Liver (tissue), 9 donors: ENCODE results near the gene PNKP. TPM values are rescaled to one million over a fixed set of nuclear protein-coding genes. Genes with fewer than 3 reads are reported as not detected.

Source experiments
- DNase-seq: peaks from one replicate; pipeline ENCODE4 v3.0.0-alpha.2; 2017; ENCODE audit warnings: low spot score
- H3K27ac ChIP-seq, 2 donors: one replicate each; pipeline ENCODE4 v1.7.0; 2013; ENCODE audit warnings: inconsistent platforms in 2 of 2, low read length in 2 of 2, control low read depth in 1 of 2, low read depth in 1 of 2, mild to moderate bottlenecking in 1 of 2
- H3K27me3 ChIP-seq, 4 donors: one replicate each; pipeline versions ENCODE4 v1.6.1 to v1.7.0; 2013; ENCODE audit warnings: low read length in 3 of 4, inconsistent platforms in 1 of 4, mild to moderate bottlenecking in 1 of 4, moderate library complexity in 1 of 4; ENCODE audit not compliant: control insufficient read depth in 4 of 4, insufficient read depth in 4 of 4
- H3K36me3 ChIP-seq, 4 donors: one replicate each; pipeline versions ENCODE4 v1.6.1 to v1.7.0; 2013; ENCODE audit warnings: low read length in 3 of 4, mild to moderate bottlenecking in 3 of 4, low read depth in 1 of 4, moderate library complexity in 1 of 4; ENCODE audit not compliant: control insufficient read depth in 4 of 4, insufficient read depth in 3 of 4
- H3K4me1 ChIP-seq, 4 donors: one replicate each; pipeline versions ENCODE4 v1.6.1 to v1.7.0; 2013; ENCODE audit warnings: low read length in 3 of 4, mild to moderate bottlenecking in 3 of 4, moderate library complexity in 1 of 4; ENCODE audit not compliant: control insufficient read depth in 4 of 4, insufficient read depth in 4 of 4
- H3K4me3 ChIP-seq, 3 donors: one replicate each; pipeline versions ENCODE4 v1.6.1 to v1.7.0; 2013; ENCODE audit warnings: low read length in 3 of 3, control low read depth in 1 of 3, low read depth in 1 of 3, mild to moderate bottlenecking in 1 of 3
- H3K9ac ChIP-seq, 2 donors: one replicate each; pipeline ENCODE4 v1.7.0; 2013; ENCODE audit warnings: low read length in 2 of 2, mild to moderate bottlenecking in 2 of 2, moderate library complexity in 2 of 2, control low read depth in 1 of 2, low read depth in 1 of 2
- H3K9me3 ChIP-seq, 4 donors: one replicate each; pipeline versions ENCODE4 v1.6.1 to v1.7.0; 2013; ENCODE audit warnings: low read length in 3 of 4; ENCODE audit not compliant: control insufficient read depth in 4 of 4
- EGR1 ChIP-seq, 2 donors: IDR thresholded peaks; 2 replicates each; pipeline ENCODE4 v1.6.1; 2016 to 2018; ENCODE audit warnings: antibody characterized with exemption in 2 of 2, low read depth in 2 of 2
- FOXA1 ChIP-seq: IDR thresholded peaks from 2 replicates; pipeline ENCODE4 v1.6.1; 2016; ENCODE audit warnings: antibody characterized with exemption
- FOXA2 ChIP-seq: IDR thresholded peaks from 2 replicates; pipeline ENCODE4 v1.6.1; 2016; ENCODE audit warnings: antibody characterized with exemption
- GABPA ChIP-seq, 2 donors: IDR thresholded peaks in 1 of 2; conservative IDR thresholded peaks in 1 of 2; 2 replicates each; pipeline ENCODE4 v1.6.1; 2016; ENCODE audit warnings: antibody characterized with exemption in 2 of 2, mild to moderate bottlenecking in 1 of 2, moderate library complexity in 1 of 2
- HNF4A ChIP-seq, 2 donors: conservative IDR thresholded peaks; 2 replicates each; pipeline ENCODE4 v1.6.1; 2016; ENCODE audit warnings: antibody characterized with exemption in 2 of 2, mild to moderate bottlenecking in 2 of 2
- HNF4G ChIP-seq: IDR thresholded peaks from 2 replicates; pipeline ENCODE4 v1.6.1; 2016; ENCODE audit warnings: antibody characterized with exemption
- JUND ChIP-seq, 2 donors: IDR thresholded peaks; 2 replicates each; pipeline ENCODE4 v1.6.1; 2016; ENCODE audit warnings: antibody characterized with exemption in 2 of 2
- NR2F2 ChIP-seq: IDR thresholded peaks from 2 replicates; pipeline ENCODE4 v1.6.1; 2016; ENCODE audit warnings: antibody characterized with exemption
- RAD21 ChIP-seq, 2 donors: IDR thresholded peaks; 2 replicates each; pipeline ENCODE4 v1.6.1; 2016; ENCODE audit warnings: antibody characterized with exemption in 2 of 2, mild to moderate bottlenecking in 2 of 2
- RXRA ChIP-seq, 2 donors: IDR thresholded peaks; 2 replicates each; pipeline ENCODE4 v1.6.1; 2017 to 2018; ENCODE audit warnings: antibody characterized with exemption in 2 of 2, mild to moderate bottlenecking in 1 of 2
- SP1 ChIP-seq: IDR thresholded peaks from 2 replicates; pipeline ENCODE4 v1.6.1; 2018; ENCODE audit warnings: antibody characterized with exemption, mild to moderate bottlenecking
- TAF1 ChIP-seq: conservative IDR thresholded peaks from 2 replicates; pipeline ENCODE4 v1.6.1; 2016; ENCODE audit warnings: antibody characterized with exemption, mild to moderate bottlenecking
- YY1 ChIP-seq: IDR thresholded peaks from 2 replicates; pipeline ENCODE4 v1.6.1; 2016; ENCODE audit warnings: antibody characterized with exemption, mild to moderate bottlenecking
- WGBS: extraction: QIAGEN DNeasy Blood & Tissue Kit; methylation state at CpG from one replicate; pipeline ENCODE4 v1.1.7; 2013; 5-methylcytosine and 5-hydroxymethylcytosine counted together
- polyA plus RNA-seq, 2 donors: library from polyadenylated mRNA; stranded (reverse) in 1 of 2; unstranded in 1 of 2; fragments of 200-250 nt in 1 of 2; fragments of >200 nt in 1 of 2; fragmentation: Nextera tagmentation in 1 of 2; extraction: Ambion mirVana in 1 of 2; gene quantifications; one replicate each; pipeline versions ENCODE4 v1.2.1 to v1.2.3, GENCODE V29; 2013 to 2015
- total RNA-seq, 2 donors: library from RNA; depleted of rRNA; stranded (reverse); fragments of >200 nt; gene quantifications; one replicate each; pipeline ENCODE4 v1.2.3, GENCODE V29; 2014
- TF ChIP-seq, protein P1 (sequence below): fragments of 150-350 bp; IDR thresholded peaks from 2 replicates; pipeline ENCODE4 v1.5.1; 2017; ENCODE audit warnings: improper control_type of control experiment, low read depth, low read length; ENCODE audit not compliant: missing input control
- TF ChIP-seq, protein P2 (sequence below): IDR thresholded peaks from 2 replicates; pipeline ENCODE4 v1.6.1; 2016; ENCODE audit warnings: antibody characterized with exemption
- TF ChIP-seq, protein P3 (sequence below): IDR thresholded peaks from 2 replicates; pipeline ENCODE4 v1.6.1; 2016; ENCODE audit warnings: antibody characterized with exemption
- TF ChIP-seq, protein P4 (sequence below): IDR thresholded peaks from 2 replicates; pipeline ENCODE4 v1.6.1; 2016; ENCODE audit warnings: antibody characterized with exemption, mild to moderate bottlenecking
- TF ChIP-seq, protein P5 (sequence below): IDR thresholded peaks from 2 replicates; pipeline ENCODE4 v1.6.1; 2016; ENCODE audit warnings: antibody characterized with exemption
- donor health status: healthy.
- donor health status: healthy.
- donor health status: healthy.
- donor health status: healthy.
- donor health status: healthy.

Gene PNKP
- total and polyA plus RNA-seq, 4 donors, result 17.3 to 30.9 (median 19.8) TPM

DNA sequence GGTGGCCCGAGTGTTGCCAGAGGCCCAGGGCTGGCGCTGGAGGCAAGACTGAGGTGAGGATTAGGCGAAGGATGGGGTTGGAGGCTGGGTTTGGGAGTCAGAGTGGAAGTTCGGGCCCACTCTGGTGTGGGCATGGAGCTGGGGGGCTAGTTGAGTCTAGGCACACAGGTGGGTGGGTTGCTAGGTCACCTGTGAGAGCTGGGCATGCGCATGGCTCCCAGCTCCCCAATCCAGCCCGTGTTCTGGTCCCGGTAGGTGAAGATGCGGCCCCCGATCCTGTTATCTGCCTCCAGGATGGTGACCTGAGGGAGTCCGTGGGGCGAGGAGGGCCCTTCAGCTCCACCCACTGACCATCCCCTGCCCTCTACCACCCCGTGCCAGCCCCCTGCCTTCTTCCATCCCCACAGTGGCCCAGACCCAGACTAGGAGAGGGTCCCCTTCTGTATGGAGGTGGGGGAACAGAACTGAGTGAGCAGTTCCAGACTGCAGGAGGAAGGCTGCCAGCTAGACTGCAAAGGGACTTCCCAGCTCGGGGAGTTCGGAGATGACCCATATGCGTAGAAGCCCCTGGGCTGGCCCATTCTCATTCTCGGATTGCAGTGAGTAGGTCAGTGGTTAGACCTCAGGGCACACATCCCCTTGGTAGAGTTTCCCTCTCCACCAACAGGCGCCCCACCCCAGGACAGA is 27.6 kb upstream of the PNKP start (continued):
- TF ChIP-seq SP1 (no peak), TAF1 (no peak), HNF4G (no peak)
- TF ChIP-seq, protein P1, sequence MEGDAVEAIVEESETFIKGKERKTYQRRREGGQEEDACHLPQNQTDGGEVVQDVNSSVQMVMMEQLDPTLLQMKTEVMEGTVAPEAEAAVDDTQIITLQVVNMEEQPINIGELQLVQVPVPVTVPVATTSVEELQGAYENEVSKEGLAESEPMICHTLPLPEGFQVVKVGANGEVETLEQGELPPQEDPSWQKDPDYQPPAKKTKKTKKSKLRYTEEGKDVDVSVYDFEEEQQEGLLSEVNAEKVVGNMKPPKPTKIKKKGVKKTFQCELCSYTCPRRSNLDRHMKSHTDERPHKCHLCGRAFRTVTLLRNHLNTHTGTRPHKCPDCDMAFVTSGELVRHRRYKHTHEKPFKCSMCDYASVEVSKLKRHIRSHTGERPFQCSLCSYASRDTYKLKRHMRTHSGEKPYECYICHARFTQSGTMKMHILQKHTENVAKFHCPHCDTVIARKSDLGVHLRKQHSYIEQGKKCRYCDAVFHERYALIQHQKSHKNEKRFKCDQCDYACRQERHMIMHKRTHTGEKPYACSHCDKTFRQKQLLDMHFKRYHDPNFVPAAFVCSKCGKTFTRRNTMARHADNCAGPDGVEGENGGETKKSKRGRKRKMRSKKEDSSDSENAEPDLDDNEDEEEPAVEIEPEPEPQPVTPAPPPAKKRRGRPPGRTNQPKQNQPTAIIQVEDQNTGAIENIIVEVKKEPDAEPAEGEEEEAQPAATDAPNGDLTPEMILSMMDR, result no peak

DNA sequence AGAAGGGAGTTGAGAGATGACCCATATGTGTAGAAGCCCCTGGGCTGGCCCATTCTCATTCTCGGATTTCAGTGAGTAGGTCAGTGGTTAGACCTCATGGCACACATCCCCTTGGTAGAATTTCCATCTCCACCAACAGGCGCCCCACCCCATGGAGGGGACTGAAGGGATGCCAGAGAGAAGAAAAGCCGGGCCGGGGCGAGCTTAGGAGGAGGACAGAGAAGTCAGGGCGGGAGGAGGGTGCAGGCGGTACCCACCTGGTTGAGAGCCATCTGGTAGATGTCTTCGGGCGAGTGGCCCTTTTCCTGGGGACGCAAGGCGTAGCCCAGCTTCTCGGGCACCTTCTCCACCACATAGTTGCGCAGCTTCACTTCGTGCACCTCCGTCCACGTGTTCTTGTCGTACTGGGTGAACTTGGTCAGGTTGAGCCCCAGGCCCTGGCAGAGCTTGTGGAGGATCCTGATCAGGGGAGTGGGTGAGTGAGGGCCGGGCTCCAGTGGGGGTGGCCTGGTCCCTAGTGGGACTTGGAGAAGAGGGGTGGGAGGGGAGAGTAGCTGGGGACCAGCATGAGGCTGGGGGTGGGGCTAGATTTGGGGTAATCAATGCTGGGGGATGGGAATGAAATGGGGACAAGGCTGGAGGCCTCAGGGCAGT is 26.8 kb upstream of the PNKP start:
- Histone ChIP-seq H3K4me3 (no peak overlapping the region), H3K4me1 (peaks cover 0 to 14% (median 5%) of the 10 kb centered on the region in 4 donors), H3K9ac (no peak overlapping the region), H3K27ac (no peak overlapping the region), H3K36me3 (no peaks in the 10 kb centered on the region), H3K9me3 (no peaks in the 10 kb centered on the region), H3K27me3 (no peaks in the 10 kb centered on the region)
- TF ChIP-seq, protein P2, sequence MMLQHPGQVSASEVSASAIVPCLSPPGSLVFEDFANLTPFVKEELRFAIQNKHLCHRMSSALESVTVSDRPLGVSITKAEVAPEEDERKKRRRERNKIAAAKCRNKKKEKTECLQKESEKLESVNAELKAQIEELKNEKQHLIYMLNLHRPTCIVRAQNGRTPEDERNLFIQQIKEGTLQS, result no peak
- TF ChIP-seq, protein P3, sequence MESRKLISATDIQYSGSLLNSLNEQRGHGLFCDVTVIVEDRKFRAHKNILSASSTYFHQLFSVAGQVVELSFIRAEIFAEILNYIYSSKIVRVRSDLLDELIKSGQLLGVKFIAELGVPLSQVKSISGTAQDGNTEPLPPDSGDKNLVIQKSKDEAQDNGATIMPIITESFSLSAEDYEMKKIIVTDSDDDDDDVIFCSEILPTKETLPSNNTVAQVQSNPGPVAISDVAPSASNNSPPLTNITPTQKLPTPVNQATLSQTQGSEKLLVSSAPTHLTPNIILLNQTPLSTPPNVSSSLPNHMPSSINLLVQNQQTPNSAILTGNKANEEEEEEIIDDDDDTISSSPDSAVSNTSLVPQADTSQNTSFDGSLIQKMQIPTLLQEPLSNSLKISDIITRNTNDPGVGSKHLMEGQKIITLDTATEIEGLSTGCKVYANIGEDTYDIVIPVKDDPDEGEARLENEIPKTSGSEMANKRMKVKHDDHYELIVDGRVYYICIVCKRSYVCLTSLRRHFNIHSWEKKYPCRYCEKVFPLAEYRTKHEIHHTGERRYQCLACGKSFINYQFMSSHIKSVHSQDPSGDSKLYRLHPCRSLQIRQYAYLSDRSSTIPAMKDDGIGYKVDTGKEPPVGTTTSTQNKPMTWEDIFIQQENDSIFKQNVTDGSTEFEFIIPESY, result no peak
- TF ChIP-seq YY1 (no peak), EGR1 (IDR thresholded peaks at IDR 0.05; ENCODE audit: low read depth in 2 of 2) (no peak), HNF4A (conservative IDR thresholded peaks at IDR 0.05) (no peak), RXRA (IDR thresholded peaks at IDR 0.05) (no peak), JUND (IDR thresholded peaks at IDR 0.05) (no peak), FOXA2 (no peak), RAD21 (IDR thresholded peaks at IDR 0.05) (no peak), FOXA1 (no peak), TAF1 (no peak), GABPA (IDR thresholded peaks at IDR 0.05 in 1 of 2, conservative IDR thresholded peaks at IDR 0.05 in 1 of 2) (no peak), SP1 (no peak), NR2F2 (no peak), HNF4G (no peak)
- TF ChIP-seq, protein P4, sequence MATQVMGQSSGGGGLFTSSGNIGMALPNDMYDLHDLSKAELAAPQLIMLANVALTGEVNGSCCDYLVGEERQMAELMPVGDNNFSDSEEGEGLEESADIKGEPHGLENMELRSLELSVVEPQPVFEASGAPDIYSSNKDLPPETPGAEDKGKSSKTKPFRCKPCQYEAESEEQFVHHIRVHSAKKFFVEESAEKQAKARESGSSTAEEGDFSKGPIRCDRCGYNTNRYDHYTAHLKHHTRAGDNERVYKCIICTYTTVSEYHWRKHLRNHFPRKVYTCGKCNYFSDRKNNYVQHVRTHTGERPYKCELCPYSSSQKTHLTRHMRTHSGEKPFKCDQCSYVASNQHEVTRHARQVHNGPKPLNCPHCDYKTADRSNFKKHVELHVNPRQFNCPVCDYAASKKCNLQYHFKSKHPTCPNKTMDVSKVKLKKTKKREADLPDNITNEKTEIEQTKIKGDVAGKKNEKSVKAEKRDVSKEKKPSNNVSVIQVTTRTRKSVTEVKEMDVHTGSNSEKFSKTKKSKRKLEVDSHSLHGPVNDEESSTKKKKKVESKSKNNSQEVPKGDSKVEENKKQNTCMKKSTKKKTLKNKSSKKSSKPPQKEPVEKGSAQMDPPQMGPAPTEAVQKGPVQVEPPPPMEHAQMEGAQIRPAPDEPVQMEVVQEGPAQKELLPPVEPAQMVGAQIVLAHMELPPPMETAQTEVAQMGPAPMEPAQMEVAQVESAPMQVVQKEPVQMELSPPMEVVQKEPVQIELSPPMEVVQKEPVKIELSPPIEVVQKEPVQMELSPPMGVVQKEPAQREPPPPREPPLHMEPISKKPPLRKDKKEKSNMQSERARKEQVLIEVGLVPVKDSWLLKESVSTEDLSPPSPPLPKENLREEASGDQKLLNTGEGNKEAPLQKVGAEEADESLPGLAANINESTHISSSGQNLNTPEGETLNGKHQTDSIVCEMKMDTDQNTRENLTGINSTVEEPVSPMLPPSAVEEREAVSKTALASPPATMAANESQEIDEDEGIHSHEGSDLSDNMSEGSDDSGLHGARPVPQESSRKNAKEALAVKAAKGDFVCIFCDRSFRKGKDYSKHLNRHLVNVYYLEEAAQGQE, result no peak
- TF ChIP-seq, protein P5, sequence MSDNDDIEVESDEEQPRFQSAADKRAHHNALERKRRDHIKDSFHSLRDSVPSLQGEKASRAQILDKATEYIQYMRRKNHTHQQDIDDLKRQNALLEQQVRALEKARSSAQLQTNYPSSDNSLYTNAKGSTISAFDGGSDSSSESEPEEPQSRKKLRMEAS, result no peak
- TF ChIP-seq, protein P1, result no peak
- WGBS, result 96% methylated on average over 18 of the region's 18 CpGs
- no peak for DNase-seq
